Caco-2 (cell line): ENCODE results near the gene KCNIP4. TPM values are rescaled to one million over a fixed set of nuclear protein-coding genes. Genes with fewer than 3 reads are reported as not detected.

Source experiments
- BruUV-seq: library from RNA; stranded (reverse); fragments of 400-500 nt; replicated peaks from 2 replicates; lab custom pipeline; 2021; lab: Mats Ljungman, UMichigan
- CTCF ChIA-PET: fragments of 300-600 bp; sonication (Branson Sonifier 250); formaldehyde crosslinking; loops from one replicate; lab custom pipeline; 2022; ENCODE audit warnings: antibody characterized with exemption; lab: Charles Lee
- POLR2A ChIA-PET: fragments of 300-600 bp; sonication (Branson Sonifier 250); formaldehyde crosslinking; loops from one replicate; lab custom pipeline; 2022; ENCODE audit warnings: antibody characterized with exemption; lab: Charles Lee
- DNase-seq, 2 experiments: peaks; one replicate each; pipeline versions ENCODE4 v3.0.0 to v3.0.0-alpha.2; 2020 to 2022
- H3K27me3 ChIP-seq: replicated peaks from 2 replicates; pipeline ENCODE4 v1.6.0; 2011; ENCODE audit warnings: low read length; ENCODE audit not compliant: control insufficient read depth, insufficient read depth
- H3K36me3 ChIP-seq: 2 replicates; pipeline ENCODE4 v1.5.1; 2011; ENCODE audit warnings: low read length; ENCODE audit not compliant: control insufficient read depth, insufficient read depth
- H3K4me1 ChIP-seq: fragments of 250-450 bp; sonication (Bioruptor Pico); 2 replicates; pipeline ENCODE4 v1.5.1; 2020; ENCODE audit warnings: mild to moderate bottlenecking
- H3K4me3 ChIP-seq: 2 replicates; pipeline ENCODE4 v1.5.1; 2011; ENCODE audit warnings: low read depth, mild to moderate bottlenecking, control low read depth, low read length
- H3K9me3 ChIP-seq: fragments of 250-450 bp; sonication (Bioruptor Pico); 2 replicates; pipeline ENCODE4 v1.5.1; 2020; ENCODE audit warnings: mild to moderate bottlenecking, moderate library complexity
- H3K27ac Mint-ChIP-seq: one replicate; pipeline ENCODE4 v1.8.0; 2022; ENCODE audit warnings: mixed read lengths; ENCODE audit not compliant: unreplicated experiment
- H3K27me3 Mint-ChIP-seq: one replicate; pipeline ENCODE4 v1.8.0; 2022; ENCODE audit warnings: mixed read lengths; ENCODE audit not compliant: insufficient read depth, unreplicated experiment
- H3K36me3 Mint-ChIP-seq: one replicate; pipeline ENCODE4 v1.8.0; 2022; ENCODE audit warnings: mild to moderate bottlenecking, mixed read lengths; ENCODE audit not compliant: insufficient read depth, unreplicated experiment
- H3K4me1 Mint-ChIP-seq: one replicate; pipeline ENCODE4 v1.8.0; 2022; ENCODE audit warnings: low read depth, mixed read lengths; ENCODE audit not compliant: unreplicated experiment
- H3K4me3 Mint-ChIP-seq: one replicate; pipeline ENCODE4 v1.8.0; 2022; ENCODE audit warnings: mild to moderate bottlenecking, moderate library complexity, mixed read lengths; ENCODE audit not compliant: unreplicated experiment
- H3K9me3 Mint-ChIP-seq: one replicate; pipeline ENCODE4 v1.8.0; 2022; ENCODE audit warnings: mixed read lengths; ENCODE audit not compliant: unreplicated experiment
- CTCF ChIP-seq, 2 experiments: fragments of 200-600 bp in 1 of 2; IDR thresholded peaks; 1 replicate in 1 of 2; 2 replicates in 1 of 2; pipeline versions ENCODE4 v1.5.1 to v1.8.0; 2011 to 2022; ENCODE audit warnings: antibody characterized with exemption in 1 of 2, control low read depth in 1 of 2, inconsistent platforms in 1 of 2, low read depth in 1 of 2, low read length in 1 of 2, mild to moderate bottlenecking in 1 of 2, moderate library complexity in 1 of 2; ENCODE audit not compliant: insufficient read depth in 1 of 2, severe bottlenecking in 1 of 2, unreplicated experiment in 1 of 2
- intact Hi-C: fragments of 100-400 bp; cut with micrococcal nuclease; formaldehyde crosslinking; loops from one replicate; pipeline ENCODE4 v1.10.0; 2022; ENCODE audit not compliant: unreplicated experiment
- total RNA-seq: library from RNA; stranded (reverse); gene quantifications from 2 replicates; pipeline ENCODE4 v1.2.3, GENCODE V29; 2022

The KCNIP4 gene
- total RNA-seq, 1 experiment from 2014 or later, result not detected

GRCh38 chr4:21801661-21802385, 146.7 kb downstream of the KCNIP4 start:
- H3K4me3 Mint-ChIP-seq, result no peak overlapping the region
- TF ChIP-seq CTCF (IDR thresholded peaks at IDR 0.05; ENCODE audit: insufficient read depth in 1 of 2, low read depth in 1 of 2, low read length in 1 of 2, severe bottlenecking in 1 of 2, unreplicated experiment in 1 of 2), result no peak
- intact Hi-C loops, result no loop called here
- Histone ChIP-seq H3K27me3 (no peaks in the 10 kb centered on the region), H3K36me3 (no peaks in the 10 kb centered on the region), H3K4me3 (no peak overlapping the region), H3K4me1 (no peaks in the 10 kb centered on the region), H3K9me3 (no peaks in the 10 kb centered on the region)
- BruUV-seq, result no TSS peak
- H3K36me3 Mint-ChIP-seq, result no peaks in the 10 kb centered on the region
- DNase-seq, result no peak
- no peaks in the 10 kb centered on the region for H3K27me3 Mint-ChIP-seq
- no peak overlapping the region for H3K27ac Mint-ChIP-seq
- POLR2A ChIA-PET, result no interaction called here
- peaks cover 7% of the 10 kb centered on the region for H3K9me3 Mint-ChIP-seq
- no peaks in the 10 kb centered on the region for H3K4me1 Mint-ChIP-seq
- CTCF ChIA-PET, result no interaction called here

- Mint-ChIP-seq H3K27ac (no peak overlapping the region), H3K36me3 (no peaks in the 10 kb centered on the region), H3K9me3 (no peaks in the 10 kb centered on the region), H3K27me3 (no peaks in the 10 kb centered on the region), H3K4me3 (no peak overlapping the region), H3K4me1 (no peaks in the 10 kb centered on the region)
- intact Hi-C loops, result no loop called here
- no TSS peak for BruUV-seq
- POLR2A ChIA-PET, result no interaction called here
- Histone ChIP-seq H3K4me3 (no peak overlapping the region), H3K36me3 (no peaks in the 10 kb centered on the region), H3K27me3 (no peaks in the 10 kb centered on the region), H3K9me3 (0 out of 2 replicates have a peak, but pooled peaks cover 4% of the 10 kb centered on the region), H3K4me1 (no peaks in the 10 kb centered on the region)
- no peak for TF ChIP-seq CTCF (IDR thresholded peaks at IDR 0.05; ENCODE audit: insufficient read depth in 1 of 2, low read depth in 1 of 2, low read length in 1 of 2, severe bottlenecking in 1 of 2, unreplicated experiment in 1 of 2)
- CTCF ChIA-PET, result no interaction called here
- DNase-seq, result no peak
Measured at GRCh38 chr4:21795091-21795490, 153.5 kb downstream of the KCNIP4 start.

GRCh38 chr4:21792736-21793135, 155.8 kb downstream of the KCNIP4 start:
- Mint-ChIP-seq H3K27me3 (no peaks in the 10 kb centered on the region), H3K4me3 (no peak overlapping the region), H3K27ac (no peak overlapping the region), H3K9me3 (no peaks in the 10 kb centered on the region), H3K4me1 (no peaks in the 10 kb centered on the region), H3K36me3 (no peaks in the 10 kb centered on the region)
- Histone ChIP-seq H3K27me3 (no peaks in the 10 kb centered on the region), H3K9me3 (0 out of 2 replicates have a peak, but pooled peaks cover 5% of the 10 kb centered on the region), H3K4me3 (no peak overlapping the region), H3K4me1 (no peaks in the 10 kb centered on the region), H3K36me3 (no peaks in the 10 kb centered on the region)
- ChIA-PET POLR2A (no interaction called here), CTCF (no interaction called here)
- intact Hi-C loops, result no loop called here
- no peak for TF ChIP-seq CTCF (IDR thresholded peaks at IDR 0.05; ENCODE audit: insufficient read depth in 1 of 2, low read depth in 1 of 2, low read length in 1 of 2, severe bottlenecking in 1 of 2, unreplicated experiment in 1 of 2)
- no peak for DNase-seq
- no TSS peak for BruUV-seq
